Measurements from ENCODE around the gene MAPK12.
A peak's percentile ranks its signal among the peaks of the same experiment; 100 is the strongest.

The MAPK12 gene

GRCh38 chr22:50210378-50211139 is 50.9 kb downstream of the MAPK12 start:
- TF ChIP-seq CTCF (IDR thresholded peaks at IDR 0.05) (no peak), ZFX (IDR thresholded peaks at IDR 0.05; ENCODE audit: borderline replicate concordance) (no peak)
- H3K27ac ChIP-seq, result peak overlapping the region; percentile 17; the same call in 1 of the 2 replicates

GRCh38 chr22:50209893-50210292 is 51.6 kb downstream of the MAPK12 start:
- TF ChIP-seq ZFX (IDR thresholded peaks at IDR 0.05; ENCODE audit: borderline replicate concordance), result no peak
- peak; percentile 93 for TF ChIP-seq CTCF (IDR thresholded peaks at IDR 0.05)
- peak overlapping the region; percentile 17; the same call in 1 of the 2 replicates for H3K27ac ChIP-seq

GRCh38 chr22:50208939-50209892 is 52.3 kb downstream of the MAPK12 start:
- no peak overlapping the region for H3K27ac ChIP-seq
- TF ChIP-seq CTCF (IDR thresholded peaks at IDR 0.05) (no peak), ZFX (IDR thresholded peaks at IDR 0.05; ENCODE audit: borderline replicate concordance) (no peak)

- TF ChIP-seq CTCF (IDR thresholded peaks at IDR 0.05), result no peak
- TF ChIP-seq ZFX (IDR thresholded peaks at IDR 0.05; ENCODE audit: borderline replicate concordance), result no peak
- peak overlapping the region; percentile 13; the same call in 1 of the 2 replicates for H3K27ac ChIP-seq
Measured at GRCh38 chr22:50208430-50208938, 53.0 kb downstream of the MAPK12 start.

GRCh38 chr22:50207383-50208140 is 53.9 kb downstream of the MAPK12 start:
- H3K27ac ChIP-seq, result peak overlapping the region; percentile 13; the same call in 1 of the 2 replicates
- no peak for TF ChIP-seq CTCF (IDR thresholded peaks at IDR 0.05)
- TF ChIP-seq ZFX (IDR thresholded peaks at IDR 0.05; ENCODE audit: borderline replicate concordance), result no peak

- TF ChIP-seq CTCF (IDR thresholded peaks at IDR 0.05) (peak; percentile 64), ZFX (IDR thresholded peaks at IDR 0.05; ENCODE audit: borderline replicate concordance) (no peak)
- peak overlapping the region; percentile 7; the same call in 1 of the 2 replicates for H3K27ac ChIP-seq
Measured at GRCh38 chr22:50206599-50206998, 54.9 kb downstream of the MAPK12 start.

All from 22Rv1 (cell line).